A673 (cell line): ENCODE data around the gene TENM4.

ENCODE experiments used
- CTCF ChIP-seq: fragments of 300-800, 200-600 bp; sonication (generic); conservative IDR thresholded peaks from 2 replicates; pipeline ENCODE4 v1.5.1; 2017; ENCODE audit warnings: low read depth, mild to moderate bottlenecking, antibody characterized with exemption, low read length, moderate library complexity, mixed read lengths
- EZH2 ChIP-seq: fragments of 200-600 bp; sonication (generic); IDR thresholded peaks from 2 replicates; pipeline ENCODE4 v1.6.1; 2017; ENCODE audit warnings: borderline replicate concordance, low read depth, mild to moderate bottlenecking, mixed read lengths, antibody characterized with exemption, low read length; ENCODE audit not compliant: poor library complexity, severe bottlenecking

DNA sequence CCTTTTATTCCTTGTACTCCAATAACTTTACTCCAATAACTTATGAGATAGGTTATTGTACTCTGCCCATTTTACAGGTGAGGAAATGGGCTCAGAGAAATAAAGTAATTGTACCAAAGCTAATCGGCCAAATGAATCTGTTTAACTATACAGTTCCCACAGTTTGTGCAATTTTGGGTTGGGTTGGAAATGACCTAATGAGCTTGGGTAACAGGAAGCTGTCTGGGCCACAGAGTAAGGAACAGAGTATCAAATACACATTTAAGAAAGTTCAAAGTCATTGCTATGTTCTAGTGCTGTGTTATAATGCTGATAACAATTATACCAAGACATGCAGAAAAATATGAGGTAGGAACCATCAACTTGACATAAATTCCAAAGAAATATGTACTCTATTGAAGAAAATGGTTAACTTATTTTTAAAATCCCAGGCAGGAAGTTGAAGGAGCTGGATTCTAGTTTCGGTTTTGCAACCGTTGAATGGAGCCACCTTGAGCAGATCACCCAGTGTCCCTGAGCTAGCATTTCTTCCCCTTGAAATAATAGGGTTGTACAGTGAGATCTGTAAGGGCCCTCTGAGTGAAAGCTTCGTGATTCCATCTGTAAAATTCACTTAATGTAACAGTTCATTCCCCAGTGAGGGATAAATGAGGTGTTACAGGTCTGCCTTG is 505.3 kb downstream of the TENM4 start:
- TF ChIP-seq CTCF (no peak), EZH2 (no peak)
